Measurements from ENCODE around the gene GOPC.

The GOPC gene

GRCh38 chr6:117573006-117573680 lies 29.2 kb downstream of the GOPC start:
- no peak for DNase-seq
- TF ChIP-seq POLR2A (IDR thresholded peaks at IDR 0.05; ENCODE audit: low read length) (no peak), GATA1 (IDR thresholded peaks at IDR 0.05; ENCODE audit: low read depth, low read length) (no peak)

- TF ChIP-seq POLR2A (IDR thresholded peaks at IDR 0.05; ENCODE audit: low read length) (no peak), GATA1 (IDR thresholded peaks at IDR 0.05; ENCODE audit: low read depth, low read length) (no peak)
- DNase-seq: no peak
Observed at GRCh38 chr6:117568831-117569410, 33.4 kb downstream of the GOPC start.

- DNase-seq: no peak
- TF ChIP-seq POLR2A (IDR thresholded peaks at IDR 0.05; ENCODE audit: low read length) (no peak), GATA1 (IDR thresholded peaks at IDR 0.05; ENCODE audit: low read depth, low read length) (no peak)
Observed at GRCh38 chr6:117568247-117568646, 34.1 kb downstream of the GOPC start.

- DNase-seq: peak; percentile 19 to 60
- TF ChIP-seq POLR2A (IDR thresholded peaks at IDR 0.05; ENCODE audit: low read length) (no peak), GATA1 (IDR thresholded peaks at IDR 0.05; ENCODE audit: low read depth, low read length) (no peak)
Observed at GRCh38 chr6:117564681-117565080, 37.6 kb downstream of the GOPC start.

- TF ChIP-seq POLR2A (IDR thresholded peaks at IDR 0.05; ENCODE audit: low read length) (no peak), GATA1 (IDR thresholded peaks at IDR 0.05; ENCODE audit: low read depth, low read length) (no peak)
- DNase-seq: peak in 1 of 2 experiments; percentile 7
Observed at GRCh38 chr6:117561128-117561527, 41.2 kb downstream of the GOPC start.

- TF ChIP-seq GATA1 (IDR thresholded peaks at IDR 0.05; ENCODE audit: low read depth, low read length): no peak
- no peak for TF ChIP-seq POLR2A (IDR thresholded peaks at IDR 0.05; ENCODE audit: low read length)
- DNase-seq: no peak
Observed at GRCh38 chr6:117559299-117559698, 43.0 kb downstream of the GOPC start.

GRCh38 chr6:117558818-117559217 lies 43.5 kb downstream of the GOPC start:
- DNase-seq: no peak
- TF ChIP-seq GATA1 (IDR thresholded peaks at IDR 0.05; ENCODE audit: low read depth, low read length) (no peak), POLR2A (IDR thresholded peaks at IDR 0.05; ENCODE audit: low read length) (no peak)

- DNase-seq: no peak
- no peak for TF ChIP-seq GATA1 (IDR thresholded peaks at IDR 0.05; ENCODE audit: low read depth, low read length)
- TF ChIP-seq POLR2A (IDR thresholded peaks at IDR 0.05; ENCODE audit: low read length): no peak
Observed at GRCh38 chr6:117557951-117558350, 44.4 kb downstream of the GOPC start.

GRCh38 chr6:117555882-117556498 lies 46.3 kb downstream of the GOPC start:
- peak; percentile 21 to 64 for DNase-seq
- no peak for TF ChIP-seq GATA1 (IDR thresholded peaks at IDR 0.05; ENCODE audit: low read depth, low read length)

GRCh38 chr6:117555262-117555849 lies 47.0 kb downstream of the GOPC start:
- no peak for TF ChIP-seq POLR2A (IDR thresholded peaks at IDR 0.05; ENCODE audit: low read length)
- no peak for TF ChIP-seq GATA1 (IDR thresholded peaks at IDR 0.05; ENCODE audit: low read depth, low read length)
- DNase-seq: no peak

- DNase-seq: no peak
- TF ChIP-seq GATA1 (IDR thresholded peaks at IDR 0.05; ENCODE audit: low read depth, low read length) (no peak), POLR2A (IDR thresholded peaks at IDR 0.05; ENCODE audit: low read length) (no peak)
Observed at GRCh38 chr6:117553142-117553541, 49.2 kb downstream of the GOPC start.

GRCh38 chr6:117552618-117553017 lies 49.7 kb downstream of the GOPC start:
- DNase-seq: no peak
- no peak for TF ChIP-seq GATA1 (IDR thresholded peaks at IDR 0.05; ENCODE audit: low read depth, low read length)
- TF ChIP-seq POLR2A (IDR thresholded peaks at IDR 0.05; ENCODE audit: low read length): no peak

- no peak for TF ChIP-seq POLR2A (IDR thresholded peaks at IDR 0.05; ENCODE audit: low read length)
- no peak for TF ChIP-seq GATA1 (IDR thresholded peaks at IDR 0.05; ENCODE audit: low read depth, low read length)
- DNase-seq: no peak
Observed at GRCh38 chr6:117550618-117551242, 51.6 kb downstream of the GOPC start.

GRCh38 chr6:117550078-117550600 lies 52.2 kb downstream of the GOPC start:
- TF ChIP-seq POLR2A (IDR thresholded peaks at IDR 0.05; ENCODE audit: low read length) (no peak), GATA1 (IDR thresholded peaks at IDR 0.05; ENCODE audit: low read depth, low read length) (no peak)
- DNase-seq: no peak

Measured in erythroblast (primary cell).